Measurements from ENCODE around the gene UGDH.

DNA sequence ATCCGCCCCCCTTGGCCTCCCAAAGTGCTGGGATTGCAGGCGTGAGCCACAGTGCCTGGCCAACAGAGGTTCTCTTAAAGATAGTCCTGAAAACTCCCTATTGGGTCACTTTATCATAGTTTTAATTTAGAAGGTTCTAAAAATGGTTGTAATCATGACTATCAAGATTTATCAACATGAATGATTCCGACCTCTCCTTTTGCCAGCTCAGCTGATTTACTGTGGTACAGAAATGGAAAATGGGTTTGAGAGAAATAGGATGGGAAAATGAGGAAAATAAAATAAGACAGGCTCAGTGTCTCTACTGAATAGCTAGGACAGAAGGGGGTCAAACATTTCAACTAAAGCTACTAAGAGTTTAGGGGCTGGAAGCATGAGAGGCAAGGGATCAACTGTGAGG lies 28.2 kb upstream of the UGDH start:
- TF ChIP-seq POLR2A (IDR thresholded peaks at IDR 0.05): no peak
- no peak for TF ChIP-seq POLR2AphosphoS5 (IDR thresholded peaks at IDR 0.05)

All from breast epithelium (tissue), 3 donors.